HUDEP-2 (cell line): ENCODE measurements around the gene ALG3.

Experiments
- DNase-seq, 76 experiments: peaks; one replicate each; lab custom pipeline; 2025; ENCODE audit not compliant: unreplicated experiment in 76 of 76; lab: John Stamatoyannopoulos, UW

ALG3 gene

DNA sequence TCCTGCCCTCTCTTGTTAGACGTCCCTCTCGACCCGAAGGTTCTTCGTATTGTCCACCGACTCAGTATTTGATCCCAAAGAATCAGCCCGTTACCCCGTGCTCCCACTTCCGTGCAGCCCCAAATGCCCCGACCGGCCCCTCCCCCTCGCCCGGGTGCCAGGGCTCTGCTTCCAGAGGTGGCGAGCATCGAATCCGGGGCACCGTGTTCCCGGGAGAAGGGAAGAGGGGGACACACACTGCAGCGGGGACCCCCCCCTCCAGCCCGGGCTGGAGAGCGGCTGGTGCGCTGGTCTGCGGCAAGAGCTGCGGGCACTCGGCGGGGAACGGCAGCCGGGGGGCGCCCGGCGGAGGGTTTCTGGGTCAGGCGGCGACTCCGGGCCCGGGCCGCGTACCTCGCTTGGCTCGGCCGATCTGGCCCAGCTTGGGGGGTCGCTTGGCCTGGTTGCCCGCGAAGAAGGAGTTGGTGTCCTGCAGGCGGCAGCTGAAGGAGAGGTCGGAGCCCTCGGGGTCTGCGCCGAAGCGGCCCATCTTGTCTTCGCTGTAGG, 12.0 kb upstream of the ALG3 start:
- DNase-seq: no peak

- peak in 8 of 76 experiments; percentile 4 to 28 (median 14) for DNase-seq
Measured at GRCh38 chr3:184259878-184260723, 11.3 kb upstream of the ALG3 start.

DNA sequence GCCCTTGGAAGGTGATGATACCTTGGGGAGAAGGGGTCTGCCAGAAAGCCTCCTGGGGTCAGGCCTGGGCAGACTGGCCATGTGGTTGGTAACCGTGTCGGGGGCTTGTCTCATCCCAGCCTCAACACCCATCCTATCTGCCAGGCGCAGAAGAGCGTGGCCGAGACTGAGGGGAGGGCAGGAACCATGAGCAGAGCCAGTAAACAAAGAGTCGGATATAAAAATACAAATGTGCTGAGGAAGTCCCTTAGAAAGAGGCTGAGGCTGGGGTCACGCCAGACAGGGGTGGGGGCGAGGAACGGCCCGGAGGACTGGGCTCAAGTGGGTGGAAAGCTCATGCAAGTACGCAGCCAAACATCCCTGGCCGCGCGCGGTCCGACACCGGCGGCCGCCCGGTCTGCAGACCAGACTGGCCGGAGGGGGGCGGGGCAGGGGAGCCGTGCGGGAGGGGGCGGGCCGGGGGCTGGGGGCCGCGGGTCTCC, 10.7 kb upstream of the ALG3 start:
- no peak for DNase-seq

- no peak for DNase-seq
Measured at GRCh38 chr3:184258926-184259325, 10.2 kb upstream of the ALG3 start.

DNA sequence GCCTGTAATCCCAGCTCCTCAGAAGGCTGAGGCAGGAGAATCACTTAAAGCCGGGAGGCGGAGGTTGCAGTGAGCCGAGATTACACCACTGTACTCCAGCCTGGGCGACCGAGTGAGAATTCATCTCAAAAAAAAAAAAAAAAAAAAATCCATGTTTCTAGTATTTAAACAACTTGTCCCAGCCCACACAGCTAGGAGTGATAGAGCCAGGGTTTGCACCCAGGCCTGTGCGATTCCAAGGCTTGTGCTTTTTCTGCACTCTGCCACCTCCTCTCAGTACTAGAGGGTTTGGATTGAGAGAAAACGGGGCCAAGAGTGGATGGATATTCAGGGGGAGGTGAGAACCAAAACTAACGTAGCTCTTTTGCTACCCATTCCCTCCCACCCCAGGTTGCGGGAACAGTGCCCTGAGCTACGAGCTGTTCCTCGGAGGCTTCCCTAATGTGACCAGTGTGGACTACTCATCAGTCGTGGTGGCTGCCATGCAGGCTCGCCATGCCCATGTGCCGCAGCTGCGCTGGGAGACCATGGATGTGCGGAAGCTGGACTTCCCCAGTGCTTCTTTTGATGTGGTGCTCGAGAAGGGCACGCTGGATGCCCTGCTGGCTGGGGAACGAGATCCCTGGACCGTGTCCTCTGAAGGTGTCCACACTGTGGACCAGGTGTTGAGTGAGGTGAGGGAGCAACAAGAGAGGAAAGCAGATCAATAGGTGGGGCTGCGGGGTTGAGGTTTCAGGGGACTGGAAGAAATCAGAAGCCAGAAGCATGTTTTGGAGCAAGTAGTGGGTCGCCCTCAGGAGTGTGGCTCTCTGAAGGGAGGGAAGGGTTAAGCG, 8.5 kb upstream of the ALG3 start:
- DNase-seq: no peak

DNA sequence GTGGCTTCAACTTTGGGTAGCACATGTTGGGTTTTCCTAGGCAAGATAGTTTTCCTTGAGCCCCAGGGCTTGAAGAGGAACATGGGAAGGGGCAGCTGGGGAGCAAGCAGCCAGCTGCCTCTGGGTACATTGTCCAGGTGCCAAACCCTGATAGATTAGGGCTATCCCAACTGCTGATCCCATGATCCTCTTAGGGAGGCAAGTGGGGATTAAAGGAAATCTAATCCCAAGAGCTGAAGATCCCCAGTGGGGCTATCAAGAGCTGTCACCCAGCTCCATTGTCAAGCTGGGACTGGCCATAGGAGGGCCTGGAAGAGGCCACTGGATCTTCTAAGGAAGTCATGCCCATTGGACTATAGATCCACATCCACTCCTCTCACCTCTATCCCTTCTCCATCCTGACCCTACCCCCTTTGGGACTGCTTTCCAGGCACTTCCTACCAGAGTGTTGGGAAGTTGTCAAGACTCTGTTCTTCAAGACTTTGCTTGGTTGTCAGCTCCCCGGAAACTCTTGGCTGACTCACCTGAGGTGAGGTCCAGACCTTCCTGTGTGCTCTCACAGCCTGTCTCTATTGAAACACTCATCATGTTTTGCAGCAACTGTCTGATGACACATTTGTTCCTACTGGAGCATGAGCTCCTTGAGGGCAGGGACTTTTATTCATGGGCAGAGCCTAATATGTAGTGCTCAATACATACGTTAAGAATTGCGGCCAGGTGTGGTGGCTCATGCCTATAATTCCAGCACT, 6.7 kb upstream of the ALG3 start:
- no peak for DNase-seq

DNA sequence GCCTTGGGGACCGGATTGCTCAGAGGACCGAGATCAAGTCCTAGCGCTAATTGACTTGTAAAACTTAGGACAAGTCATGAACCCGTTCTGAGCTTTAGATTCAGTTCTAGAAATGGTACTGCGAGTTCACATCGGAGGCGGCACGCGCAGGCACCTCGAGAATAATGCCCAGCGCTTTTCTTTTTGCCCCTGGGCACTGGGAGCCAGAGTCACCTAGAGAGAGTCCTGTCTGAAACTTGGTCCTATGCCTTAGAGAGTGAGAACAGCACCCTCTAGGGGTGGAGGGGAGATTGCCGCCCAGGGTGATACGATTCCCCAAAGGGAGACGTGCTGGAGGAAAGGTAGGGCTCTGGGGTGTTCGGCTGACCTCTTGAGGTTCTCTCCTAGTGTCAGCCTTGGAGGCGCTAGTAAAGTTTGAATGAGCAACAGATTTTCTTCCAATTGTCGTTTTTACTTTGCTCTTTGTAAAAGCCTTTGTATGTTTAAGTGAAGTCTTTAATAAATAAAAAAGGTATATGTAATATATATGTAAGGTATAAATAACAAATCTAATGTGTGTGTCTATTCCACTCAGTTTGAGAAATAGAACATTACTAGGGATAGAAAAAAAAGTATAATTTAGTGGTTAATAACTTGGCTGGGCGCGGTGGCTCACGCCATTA, 1.5 kb upstream of the ALG3 start:
- DNase-seq: peak in 75 of 76 experiments; percentile 7 to 96 (median 88)

GRCh38 chr3:184249412-184250166, 827 bp upstream of the ALG3 start, which contains the start of gene EEF1AKMT4:
Gene EEF1AKMT4 (plus strand): TSS chr3:184249672. CDS start chr3:184249695, 23 bp downstream.
- DNase-seq: peak in 75 of 76 experiments; percentile 82 to 99 (median 96)

DNA sequence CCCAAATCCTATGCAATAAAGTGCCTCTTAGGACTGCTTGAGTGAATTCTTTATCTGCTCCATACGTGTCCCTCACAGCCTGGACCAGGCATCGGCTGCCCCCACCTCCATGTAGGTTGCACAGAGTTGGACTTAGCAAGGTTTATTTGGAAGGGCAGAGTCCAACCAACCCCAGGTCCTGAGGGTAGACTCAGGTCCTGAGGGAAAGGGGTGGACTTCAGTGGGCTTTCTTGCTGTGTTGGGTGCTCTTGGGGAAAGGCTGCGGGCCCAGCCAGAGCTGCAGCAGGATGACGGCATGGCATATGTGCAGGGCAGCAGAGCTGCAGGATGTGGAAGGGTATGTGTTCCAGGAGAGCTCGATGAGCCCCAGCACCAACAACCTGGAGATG, 6.5 kb downstream of the ALG3 start:
- DNase-seq: no peak

GRCh38 chr3:184241447-184242296, 7.1 kb downstream of the ALG3 start:
- DNase-seq: peak in 25 of 76 experiments; percentile 1 to 36 (median 20)

DNA sequence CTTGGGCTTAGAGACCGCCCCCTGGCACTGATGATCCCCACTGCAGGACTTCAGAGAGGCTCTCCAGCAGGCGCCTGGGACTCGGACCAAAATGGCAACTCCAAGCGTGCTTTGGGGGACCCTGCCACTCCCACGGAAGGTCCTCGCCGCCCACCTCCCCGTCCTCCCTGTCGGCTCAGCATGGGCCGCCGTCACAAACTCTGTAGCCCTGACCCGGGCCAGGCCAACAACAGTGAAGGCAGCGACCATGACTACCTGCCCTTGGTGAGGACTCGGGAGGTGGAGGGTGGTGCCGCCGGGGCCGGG, 7.7 kb downstream of the ALG3 start:
- no peak for DNase-seq

GRCh38 chr3:184240384-184241140, 8.2 kb downstream of the ALG3 start:
- DNase-seq: peak in 3 of 76 experiments; percentile 7 to 34 (median 8)

DNA sequence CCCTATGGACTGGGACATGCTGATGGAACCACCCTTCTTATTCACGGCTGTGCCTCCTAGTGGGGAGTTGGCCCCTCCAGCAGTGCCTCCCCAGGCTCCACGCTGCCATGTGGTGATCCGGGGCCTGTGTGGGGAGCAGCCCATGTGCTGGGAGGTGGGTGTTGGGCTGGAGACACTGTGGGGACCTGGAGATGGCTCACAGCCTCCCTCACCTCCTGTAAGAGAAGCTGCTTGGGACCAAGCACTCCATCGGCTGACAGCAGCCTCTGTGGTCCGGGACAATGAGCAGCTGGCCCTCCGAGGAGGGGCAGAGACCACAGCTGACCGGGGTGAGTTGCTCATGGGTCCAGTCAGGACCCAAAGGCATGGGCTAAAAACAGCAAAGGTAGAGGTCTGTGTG, 9.1 kb downstream of the ALG3 start:
- no peak for DNase-seq

DNA sequence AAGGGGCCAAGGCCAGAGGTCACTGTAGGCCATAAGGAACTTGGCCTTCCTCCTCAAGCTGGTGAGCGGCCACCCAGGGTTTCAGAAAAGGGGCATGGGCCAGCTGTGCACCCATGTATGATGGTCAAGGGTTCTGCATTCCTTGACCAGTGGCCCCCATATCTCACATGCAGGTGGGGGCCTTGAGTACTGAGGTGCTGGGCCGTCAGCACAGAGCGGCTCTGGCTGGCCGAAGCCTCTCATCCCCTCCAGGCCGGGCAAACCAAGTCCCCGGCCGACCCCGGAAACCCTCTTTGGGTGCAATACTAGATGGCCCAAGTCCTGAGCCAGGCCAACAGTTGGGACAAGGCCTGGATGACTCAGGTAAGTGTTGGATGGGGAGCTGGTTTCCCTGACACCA, 9.5 kb downstream of the ALG3 start:
- no peak for DNase-seq

DNA sequence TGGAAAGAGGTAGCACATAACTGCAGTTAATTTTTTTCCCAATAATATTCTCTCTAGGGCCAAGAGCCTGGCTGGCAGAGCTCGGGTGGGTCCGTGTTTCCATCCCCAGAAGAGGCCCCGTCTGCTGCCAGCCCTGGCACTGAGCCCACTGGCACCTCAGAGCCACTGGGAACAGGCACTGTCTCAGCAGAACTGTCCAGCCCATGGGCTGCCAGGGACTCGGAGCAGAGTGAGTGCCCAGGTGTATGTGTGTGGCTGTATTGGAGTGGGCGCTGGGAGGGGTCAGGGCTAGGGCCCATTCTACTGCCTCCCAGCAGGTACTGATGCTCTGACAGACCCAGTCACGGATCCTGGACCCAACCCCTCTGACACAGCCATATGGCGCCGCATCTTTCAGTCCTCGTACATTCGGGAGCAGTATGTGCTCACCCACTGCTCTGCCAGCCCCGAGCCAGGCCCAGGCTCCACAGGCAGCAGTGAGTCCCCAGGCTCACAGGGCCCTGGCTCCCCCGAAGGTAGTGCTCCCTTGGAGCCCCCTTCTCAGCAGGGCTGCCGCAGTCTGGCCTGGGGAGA, 10.4 kb downstream of the ALG3 start:
- no peak for DNase-seq

DNA sequence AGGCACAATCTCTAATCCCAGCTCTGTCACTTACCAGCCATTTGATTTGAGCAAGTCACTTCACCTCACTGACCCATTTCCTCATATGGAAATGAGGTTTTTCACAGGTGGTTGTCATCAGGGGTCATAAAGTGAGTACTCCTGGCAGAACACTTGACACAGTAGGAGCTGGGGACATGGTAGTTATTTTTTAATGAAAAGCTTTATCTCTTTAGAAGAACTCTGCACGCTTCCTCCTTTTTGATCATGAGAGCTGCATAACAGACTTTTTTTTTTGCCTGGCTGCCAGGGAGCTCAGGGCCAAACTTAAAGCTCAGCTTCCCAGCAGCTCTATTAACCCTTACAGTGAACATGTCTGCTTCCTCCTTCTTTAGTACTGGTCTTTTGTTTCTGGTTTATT, 11.0 kb downstream of the ALG3 start:
- no peak for DNase-seq

- DNase-seq: no peak
Measured at GRCh38 chr3:184237211-184237610, 11.6 kb downstream of the ALG3 start.
